Kidney (tissue), 14 donors: ENCODE measurements around the gene TAOK3. TPM values are rescaled to one million over a fixed set of nuclear protein-coding genes. Genes with fewer than 3 reads are reported as not detected.
A peak's percentile ranks its signal among the peaks of the same experiment; 100 is the strongest.
"Not testable (repeated sequence)": the region's sequence is repeated elsewhere in the genome, so short reads cannot be mapped to it uniquely, and the experiment has no call there.

Source experiments
- DNase-seq, 5 donors: peaks; one replicate each; pipeline ENCODE4 v3.0.0-alpha.2; 2013 to 2020
- FAIRE-seq: peaks from 2 replicates; lab custom pipeline; 2012; peaks lifted over from hg19 to GRCh38; lab: Jason Lieb, UNC
- H3K27ac ChIP-seq, 2 donors: one replicate each; pipeline ENCODE4 v1.7.0; 2013; ENCODE audit warnings: low read depth in 2 of 2, low read length in 2 of 2, inconsistent platforms in 1 of 2
- H3K27me3 ChIP-seq: one replicate; pipeline ENCODE4 v1.7.1; 2013; ENCODE audit warnings: low read length, inconsistent platforms; ENCODE audit not compliant: control insufficient read depth, insufficient read depth
- H3K36me3 ChIP-seq, 3 donors: one replicate each; pipeline versions ENCODE4 v1.7.0 to v1.7.1; 2013; ENCODE audit warnings: low read length in 3 of 3, control low read depth in 1 of 3, inconsistent platforms in 1 of 3; ENCODE audit not compliant: insufficient read depth in 3 of 3, control insufficient read depth in 2 of 3
- H3K4me1 ChIP-seq, 3 donors: one replicate each; pipeline versions ENCODE4 v1.7.0 to v1.7.1; 2013; ENCODE audit warnings: low read length in 3 of 3, inconsistent platforms in 1 of 3, low read depth in 1 of 3; ENCODE audit not compliant: control insufficient read depth in 2 of 3, insufficient read depth in 2 of 3
- H3K4me3 ChIP-seq, 3 donors: one replicate each; pipeline versions ENCODE4 v1.7.0 to v1.8.1; 2013; ENCODE audit warnings: low read length in 3 of 3, control low read depth in 1 of 3, inconsistent platforms in 1 of 3
- H3K9ac ChIP-seq, 3 donors: one replicate each; pipeline versions ENCODE4 v1.7.0 to v1.7.1; 2013; ENCODE audit warnings: low read length in 3 of 3, control low read depth in 1 of 3, inconsistent platforms in 1 of 3
- H3K9me3 ChIP-seq, 3 donors: one replicate each; pipeline versions ENCODE4 v1.7.0 to v1.7.1; 2013; ENCODE audit warnings: low read length in 3 of 3, control low read depth in 1 of 3, inconsistent platforms in 1 of 3; ENCODE audit not compliant: control insufficient read depth in 2 of 3, insufficient read depth in 1 of 3
- intact Hi-C: fragments of 100-400 bp; cut with DNase I; formaldehyde crosslinking; loops from one replicate; pipeline ENCODE4 v1.11.1; 2022
- polyA plus RNA-seq: library from polyadenylated mRNA; stranded (reverse); fragments of 350-450 nt; fragmentation: Illumina TruSeq; extraction: RNeasy Lipid Tissue Mini Kit (QIAGEN cat#74804); gene quantifications from one replicate; pipeline ENCODE4 v1.2.3, GENCODE V29; 2014; ENCODE audit warnings: low read depth, low replicate concordance; ENCODE audit not compliant: insufficient read depth
- total RNA-seq: library from RNA; stranded (reverse); fragmentation: NEBNext Ultra II Directional; extraction: Animal tissue kit (Norgen Biotek cat#: 25700); gene quantifications from one replicate; pipeline ENCODE4 v1.2.1, GENCODE V29; 2021
- TF ChIP-seq, protein P1 (sequence below): IDR thresholded peaks from 3 replicates; pipeline ENCODE4 v1.5.1; 2012; ENCODE audit warnings: mild to moderate bottlenecking, moderate library complexity, borderline replicate concordance; ENCODE audit not compliant: insufficient read depth; ENCODE audit errors: extremely low read depth
- donor health status: control.
- donor health status: control.
- donor health status: control.
- donor health status: control.
- donor health status: control.
- donor health status: DM: yes; HTN: yes; CAD: no.
- donor health status: Normal renal cell carcinoma (clear cell type).

Gene TAOK3
- total and polyA plus RNA-seq, 2 donors from 2014 or later, result 14.0 to 36.1 TPM

GRCh38 chr12:118137148-118137678 lies 235.5 kb downstream of the TAOK3 start:
- FAIRE-seq (no peak), DNase-seq (no peak)
- Histone ChIP-seq H3K36me3 (peaks cover 5 to 30% (median 19%) of the 10 kb centered on the region in 3 donors), H3K9me3 (no peaks in the 10 kb centered on the region), H3K27ac (peak overlapping the region; percentile 89 to 95), H3K4me3 (peak overlapping the region; percentile 50 to 70 (median 63)), H3K27me3 (no peaks in the 10 kb centered on the region), H3K4me1 (peaks cover 0 to 17% (median 0%) of the 10 kb centered on the region in 3 donors), H3K9ac (peak overlapping the region; percentile 56 to 98 (median 90))
- intact Hi-C loops, result no loop called here
- TF ChIP-seq, protein P1, sequence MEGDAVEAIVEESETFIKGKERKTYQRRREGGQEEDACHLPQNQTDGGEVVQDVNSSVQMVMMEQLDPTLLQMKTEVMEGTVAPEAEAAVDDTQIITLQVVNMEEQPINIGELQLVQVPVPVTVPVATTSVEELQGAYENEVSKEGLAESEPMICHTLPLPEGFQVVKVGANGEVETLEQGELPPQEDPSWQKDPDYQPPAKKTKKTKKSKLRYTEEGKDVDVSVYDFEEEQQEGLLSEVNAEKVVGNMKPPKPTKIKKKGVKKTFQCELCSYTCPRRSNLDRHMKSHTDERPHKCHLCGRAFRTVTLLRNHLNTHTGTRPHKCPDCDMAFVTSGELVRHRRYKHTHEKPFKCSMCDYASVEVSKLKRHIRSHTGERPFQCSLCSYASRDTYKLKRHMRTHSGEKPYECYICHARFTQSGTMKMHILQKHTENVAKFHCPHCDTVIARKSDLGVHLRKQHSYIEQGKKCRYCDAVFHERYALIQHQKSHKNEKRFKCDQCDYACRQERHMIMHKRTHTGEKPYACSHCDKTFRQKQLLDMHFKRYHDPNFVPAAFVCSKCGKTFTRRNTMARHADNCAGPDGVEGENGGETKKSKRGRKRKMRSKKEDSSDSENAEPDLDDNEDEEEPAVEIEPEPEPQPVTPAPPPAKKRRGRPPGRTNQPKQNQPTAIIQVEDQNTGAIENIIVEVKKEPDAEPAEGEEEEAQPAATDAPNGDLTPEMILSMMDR, result no peak

DNA sequence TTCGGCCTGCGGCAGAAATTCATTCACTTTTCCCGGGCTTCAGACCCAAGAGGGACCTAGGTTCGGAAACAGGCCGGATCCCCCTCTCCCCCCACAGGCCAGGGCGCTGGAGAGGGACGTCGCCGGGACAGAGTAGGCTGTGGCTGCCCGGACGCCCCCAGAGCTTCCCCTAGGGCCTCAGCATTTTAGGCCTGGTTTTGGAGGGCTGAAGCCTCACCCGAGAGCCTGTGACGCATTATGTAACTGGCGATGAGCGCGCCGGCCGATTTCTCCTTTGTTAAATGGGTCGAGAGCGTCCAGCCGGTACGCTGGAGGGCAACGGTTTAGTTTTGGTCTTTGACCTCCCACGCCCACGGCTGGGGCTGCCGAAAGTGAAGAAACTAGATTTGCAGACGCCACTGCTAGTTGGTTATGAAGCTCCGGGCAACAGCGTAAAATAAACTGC lies 236.1 kb downstream of the TAOK3 start:
- H3K27me3 ChIP-seq, result no peaks in the 10 kb centered on the region
- intact Hi-C loops, result no loop called here
- peak overlapping the region; percentile 89 to 95 for H3K27ac ChIP-seq
- peaks cover 0 to 17% (median 0%) of the 10 kb centered on the region in 3 donors for H3K4me1 ChIP-seq
- DNase-seq (peak; percentile 45 to 82 (median 66)), FAIRE-seq (no peak)
- H3K9me3 ChIP-seq, result no peaks in the 10 kb centered on the region
- H3K4me3 ChIP-seq, result peak overlapping the region; percentile 50 to 70 (median 63)
- peaks cover 5 to 26% (median 18%) of the 10 kb centered on the region in 3 donors for H3K36me3 ChIP-seq
- TF ChIP-seq, protein P1, result no peak
- H3K9ac ChIP-seq, result peak overlapping the region; percentile 56 to 98 (median 90)

- TF ChIP-seq, protein P1, result no peak
- intact Hi-C loops, result no loop called here
- Histone ChIP-seq H3K36me3 (peaks cover 5 to 22% (median 16%) of the 10 kb centered on the region in 3 donors), H3K27ac (peak within 1 kb of the TSS; percentile 89 to 95), H3K4me3 (peak within 1 kb of the TSS; percentile 50 to 70 (median 63)), H3K9ac (peak within 1 kb of the TSS; percentile 56 to 98 (median 90)), H3K4me1 (peaks cover 0 to 17% (median 0%) of the 10 kb centered on the region in 3 donors), H3K9me3 (no peaks in the 10 kb centered on the region), H3K27me3 (no peaks in the 10 kb centered on the region)
- no peak for FAIRE-seq
- peak; percentile 95 to 99 (median 95) for DNase-seq
These were observed 236.7 kb downstream of the TAOK3 start, which contains the start of gene PEBP1 for GRCh38 chr12:118135788-118136558. Gene PEBP1, plus strand, starts transcription at chr12:118136124. Its CDS starts 86 bp downstream, at chr12:118136210.

GRCh38 chr12:118129436-118129835 lies 243.3 kb downstream of the TAOK3 start:
- H3K4me1 ChIP-seq, H3K27ac ChIP-seq, H3K27me3 ChIP-seq, FAIRE-seq, H3K9ac ChIP-seq, H3K9me3 ChIP-seq, DNase-seq, intact Hi-C loops, H3K4me3 ChIP-seq, H3K36me3 ChIP-seq: not testable (repeated sequence)
